IMR-90 (cell line): Measurements from ENCODE around the gene RMDN2. TPM values are rescaled to one million over a fixed set of nuclear protein-coding genes. Genes with fewer than 3 reads are reported as not detected.
A peak's percentile ranks its signal among the peaks of the same experiment; 100 is the strongest.

Experiments used
- ATAC-seq: fragments of 200-7000 bp; cut with Tn5 transposase; 2 replicates; pipeline ENCODE4 v1.9.1; 2020; ENCODE audit warnings: low read depth, mild to moderate bottlenecking, moderate library complexity
- BruUV-seq: library from RNA; stranded (reverse); fragments of 400-500 nt; replicated peaks from 2 replicates; lab custom pipeline; 2021; lab: Mats Ljungman, UMichigan
- CTCF ChIA-PET: fragments of 300-600 bp; formaldehyde crosslinking; extraction: SDS; loops from one replicate; lab custom pipeline; 2021; ENCODE audit warnings: antibody characterized with exemption; lab: Yijun Ruan, JAX
- POLR2A ChIA-PET: fragments of 300-600 bp; sonication (Branson Sonifier 250); formaldehyde crosslinking; loops from one replicate; lab custom pipeline; 2022; ENCODE audit warnings: antibody characterized with exemption; ENCODE audit not compliant: unreplicated experiment; lab: Charles Lee
- DNase-seq: peaks from one replicate; pipeline ENCODE4 v3.0.0; 2013
- H2AFZ ChIP-seq: replicated peaks from 2 replicates; pipeline ENCODE3; 2013; ENCODE audit warnings: low read length, mild to moderate bottlenecking; ENCODE audit not compliant: poor library complexity
- H2AK5ac ChIP-seq: 2 replicates; pipeline ENCODE4 v1.6.1; 2013; ENCODE audit warnings: low read depth, low read length, inconsistent platforms
- H2AK9ac ChIP-seq: replicated peaks from 2 replicates; pipeline ENCODE3; 2013; ENCODE audit warnings: mild to moderate bottlenecking, low read depth, low read length, moderate library complexity; ENCODE audit not compliant: poor library complexity
- H2BK120ac ChIP-seq: 2 replicates; pipeline ENCODE4 v1.6.1; 2013; ENCODE audit warnings: low read depth, low read length, inconsistent platforms
- H2BK15ac ChIP-seq: 3 replicates; pipeline ENCODE4 v1.6.1; 2013; ENCODE audit warnings: low read depth, low read length, inconsistent platforms
- H2BK20ac ChIP-seq: 2 replicates; pipeline ENCODE4 v1.6.1; 2013; ENCODE audit warnings: low read depth, mild to moderate bottlenecking, inconsistent platforms, low read length, moderate library complexity
- H2BK5ac ChIP-seq: 2 replicates; pipeline ENCODE4 v1.6.1; 2013; ENCODE audit warnings: mild to moderate bottlenecking, low read depth, low read length, inconsistent platforms; ENCODE audit not compliant: poor library complexity, severe bottlenecking
- H3K14ac ChIP-seq: replicated peaks from 2 replicates; pipeline ENCODE4 v1.6.1; 2013; ENCODE audit warnings: low read depth, low read length, inconsistent platforms
- H3K18ac ChIP-seq: 2 replicates; pipeline ENCODE4 v1.6.1; 2013; ENCODE audit warnings: low read depth, low read length, control low read depth
- H3K23ac ChIP-seq: 2 replicates; pipeline ENCODE4 v1.6.1; 2013; ENCODE audit warnings: low read depth, low read length, inconsistent platforms
- H3K27ac ChIP-seq: 2 replicates; pipeline ENCODE4 v1.5.1; 2013; ENCODE audit warnings: mild to moderate bottlenecking, control low read depth, low read length; ENCODE audit not compliant: insufficient read depth
- H3K27me3 ChIP-seq: 2 replicates; pipeline ENCODE4 v1.6.1; 2013; ENCODE audit warnings: low read length; ENCODE audit not compliant: control insufficient read depth, insufficient read depth
- H3K36me3 ChIP-seq: 2 replicates; pipeline ENCODE4 v1.6.1; 2013; ENCODE audit warnings: low read length, mixed read lengths; ENCODE audit not compliant: control insufficient read depth, insufficient read depth
- H3K4ac ChIP-seq: 2 replicates; pipeline ENCODE4 v1.6.1; 2013; ENCODE audit warnings: low read depth, low read length, inconsistent platforms
- H3K4me1 ChIP-seq: 2 replicates; pipeline ENCODE4 v1.6.1; 2013; ENCODE audit warnings: low read length, mixed read lengths; ENCODE audit not compliant: control insufficient read depth, insufficient read depth
- H3K4me2 ChIP-seq: 2 replicates; pipeline ENCODE4 v1.6.1; 2013; ENCODE audit warnings: low read depth, mild to moderate bottlenecking, control low read depth, low read length, moderate library complexity
- H3K4me3 ChIP-seq: 2 replicates; pipeline ENCODE4 v1.5.1; 2013; ENCODE audit warnings: low read depth, mild to moderate bottlenecking, control low read depth, low read length, moderate library complexity; ENCODE audit not compliant: insufficient read depth
- H3K56ac ChIP-seq: 2 replicates; pipeline ENCODE4 v1.6.1; 2013; ENCODE audit warnings: low read length, inconsistent platforms; ENCODE audit not compliant: insufficient read depth; ENCODE audit errors: extremely low read depth
- H3K79me1 ChIP-seq, 2 experiments: 2 replicates each; pipeline ENCODE4 v1.6.1; 2013; ENCODE audit warnings: low read length in 2 of 2, inconsistent platforms in 1 of 2, low read depth in 1 of 2
- H3K9ac ChIP-seq: 2 replicates; pipeline ENCODE4 v1.6.1; 2013; ENCODE audit warnings: low read depth, low read length, control low read depth
- H3K9me1 ChIP-seq: 2 replicates; pipeline ENCODE4 v1.6.1; 2013; ENCODE audit warnings: low read length, inconsistent platforms; ENCODE audit not compliant: insufficient read depth
- H3K9me3 ChIP-seq: 2 replicates; pipeline ENCODE4 v1.6.1; 2013; ENCODE audit warnings: low read length; ENCODE audit not compliant: control insufficient read depth, insufficient read depth
- H4K20me1 ChIP-seq: 2 replicates; pipeline ENCODE4 v1.6.1; 2013; ENCODE audit warnings: low read length, inconsistent platforms; ENCODE audit not compliant: insufficient read depth
- H4K5ac ChIP-seq: 2 replicates; pipeline ENCODE4 v1.6.1; 2013; ENCODE audit warnings: mild to moderate bottlenecking, low read depth, low read length, control low read depth
- H4K8ac ChIP-seq, 2 experiments: 2 replicates each; pipeline ENCODE4 v1.6.1; 2013; ENCODE audit warnings: low read depth in 2 of 2, low read length in 2 of 2, control low read depth in 1 of 2, inconsistent platforms in 1 of 2
- H4K91ac ChIP-seq: 2 replicates; pipeline ENCODE4 v1.6.1; 2013; ENCODE audit warnings: low read depth, low read length, inconsistent platforms; ENCODE audit not compliant: insufficient read depth
- CEBPB ChIP-seq: IDR thresholded peaks from 2 replicates; pipeline ENCODE4 v1.6.1; 2012; ENCODE audit warnings: low read depth, low read length, improper control_type of control experiment
- ELK1 ChIP-seq: fragments of 150-350 bp; IDR thresholded peaks from 2 replicates; pipeline ENCODE4 v1.6.1; 2016; ENCODE audit warnings: low read depth, mild to moderate bottlenecking, low read length, moderate library complexity, borderline replicate concordance
- WGBS, 2 experiments: methylation state at CpG; one replicate each; pipeline versions ENCODE4 v1.1.5 to v1.1.7; 2013; ENCODE audit warnings: missing lambda C conversion rate in 2 of 2; ENCODE audit not compliant: insufficient read length in 1 of 2; ENCODE audit errors: extremely low coverage in 2 of 2; 5-methylcytosine and 5-hydroxymethylcytosine counted together
- dilution Hi-C: fragments of 300-500 bp; cut with HindIII; formaldehyde crosslinking; loops from one replicate; pipeline ENCODE4 v1.14.3; 2018; ENCODE audit warnings: low sequenced_read_pairs; ENCODE audit not compliant: unreplicated experiment
- in situ Hi-C: fragments of 300-500 bp; cut with MboI; formaldehyde crosslinking; loops from 3 replicates; pipeline ENCODE4 v1.14.3; 2019; ENCODE audit warnings: low sequenced_read_pairs, inconsistent platforms, mixed read lengths
- intact Hi-C: fragments of 100-400 bp; cut with micrococcal nuclease; formaldehyde crosslinking; loops from 2 replicates; pipeline ENCODE4 v1.10.0; 2022
- polyA plus RNA-seq, 3 experiments: library from polyadenylated mRNA; depleted of rRNA; stranded (reverse); fragments of >200 nt; gene quantifications; 2 replicates each; pipeline ENCODE4 v1.2.3, GENCODE V29; 2012; ENCODE audit warnings: low replicate concordance in 1 of 3
- total RNA-seq: library from RNA; depleted of rRNA; stranded (reverse); fragments of >200 nt; gene quantifications from 2 replicates; pipeline ENCODE4 v1.2.3, GENCODE V29; 2012

RMDN2 gene
- total and polyA plus RNA-seq, 2 of the 4 experiments (the other 2 are of a cell fraction) = 2.3 to 3.0 TPM

GRCh38 chr2:37882036-37882435, 43.1 kb upstream of the RMDN2 start:
- in situ Hi-C loops (loop anchor here (25.0 kb wide), 1 partner anchor 720 kb away; the partner anchor contains the start of gene EIF2AK2), intact Hi-C loops (no loop called here), dilution Hi-C loops (no loop called here)
- no peak overlapping the region for H4K5ac ChIP-seq
- CTCF ChIA-PET = interaction anchor here (2.0 to 2.2 kb wide), 2 partner anchors 50 to 486 kb away, joined by 4 to 11 read pairs; no protein-coding TSS in a partner anchor
- no peak overlapping the region for H2BK5ac ChIP-seq
- ATAC-seq (no peak), DNase-seq (no peak)
- no peak overlapping the region for H3K14ac ChIP-seq
- H3K27ac ChIP-seq = no peak overlapping the region
- no peaks in the 10 kb centered on the region for H3K9me3 ChIP-seq
- peaks cover 3% of the 10 kb centered on the region; the same call in 1 of the 2 replicates for H3K9me1 ChIP-seq
- no peak overlapping the region for H3K56ac ChIP-seq
- H2BK20ac ChIP-seq = no peak overlapping the region
- WGBS, 2 experiments = no CpG with 5 or more reads among the region's 1 CpG
- POLR2A ChIA-PET = no interaction called here
- no peaks in the 10 kb centered on the region for H3K79me1 ChIP-seq
- H3K36me3 ChIP-seq = no peaks in the 10 kb centered on the region
- H3K9ac ChIP-seq = no peak overlapping the region
- no TSS peak for BruUV-seq
- no peak overlapping the region for H2BK15ac ChIP-seq
- TF ChIP-seq CEBPB = peak; percentile 68
- TF ChIP-seq ELK1 = no peak
- no peak overlapping the region for H3K4ac ChIP-seq
- H3K4me3 ChIP-seq = no peak overlapping the region
- no peak overlapping the region for H3K23ac ChIP-seq
- no peaks in the 10 kb centered on the region for H4K20me1 ChIP-seq
- no peak overlapping the region for H2AFZ ChIP-seq
- H2AK9ac ChIP-seq = no peak overlapping the region
- no peak overlapping the region for H4K8ac ChIP-seq
- H2BK120ac ChIP-seq = no peak overlapping the region
- peaks cover 11% of the 10 kb centered on the region for H3K27me3 ChIP-seq
- no peaks in the 10 kb centered on the region for H3K4me1 ChIP-seq
- H3K4me2 ChIP-seq = no peak overlapping the region
- H2AK5ac ChIP-seq = no peak overlapping the region
- H4K91ac ChIP-seq = no peak overlapping the region
- no peak overlapping the region for H3K18ac ChIP-seq
